ENCODE results near the gene PCBP3.

DNA sequence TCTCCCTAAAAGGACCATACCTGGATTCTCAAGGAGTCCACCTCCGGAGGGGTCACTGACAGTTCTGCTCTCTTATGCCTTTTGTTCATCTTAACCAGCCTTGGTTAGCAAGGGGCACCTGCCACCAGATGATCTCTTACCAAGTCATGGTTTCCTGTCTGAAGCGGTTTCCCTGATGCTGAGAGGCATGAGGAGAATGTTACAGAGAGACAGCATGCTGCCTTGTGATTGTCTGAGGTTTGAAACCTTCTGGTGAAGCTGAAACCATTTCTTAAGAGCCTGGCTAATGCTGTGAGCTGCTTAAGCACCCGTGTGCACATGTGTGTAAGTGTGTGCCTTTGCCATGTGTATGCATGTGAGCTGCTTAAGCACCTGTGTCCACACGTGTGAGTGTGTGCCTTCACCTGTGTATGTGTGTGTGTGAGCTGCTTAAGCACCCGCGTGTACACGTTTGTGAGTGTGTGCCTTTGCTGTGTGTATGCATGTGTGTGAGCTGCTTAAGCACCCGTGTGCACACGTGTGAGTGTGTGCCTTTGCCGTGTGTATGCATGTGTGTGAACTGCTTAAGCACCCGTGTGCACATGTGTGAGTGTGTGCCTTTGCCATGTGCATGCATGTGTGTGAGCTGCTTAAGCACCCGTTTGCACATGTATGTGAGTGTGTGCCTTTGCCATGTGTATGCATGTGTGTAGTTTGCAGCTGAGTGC lies 201.7 kb downstream of the PCBP3 start:
- TF ChIP-seq CTCF (IDR thresholded peaks at IDR 0.05; ENCODE audit: low read length) (no peak), EZH2 (optimal IDR thresholded peaks at IDR 0.05; ENCODE audit: low read depth, low read length) (no peak), EZH2phosphoT487 (IDR thresholded peaks at IDR 0.05; ENCODE audit: low read length) (no peak)

All from MM.1S (cell line).